IMR-90 (cell line): ENCODE data around the gene GJA10. TPM values are rescaled to one million over a fixed set of nuclear protein-coding genes. Genes with fewer than 3 reads are reported as not detected.

Experiments
- ATAC-seq: fragments of 200-7000 bp; cut with Tn5 transposase; 2 replicates; pipeline ENCODE4 v1.9.1; 2020; ENCODE audit warnings: low read depth, mild to moderate bottlenecking, moderate library complexity
- BruUV-seq: library from RNA; stranded (reverse); fragments of 400-500 nt; replicated peaks from 2 replicates; lab custom pipeline; 2021; lab: Mats Ljungman, UMichigan
- CTCF ChIA-PET: fragments of 300-600 bp; formaldehyde crosslinking; extraction: SDS; loops from one replicate; lab custom pipeline; 2021; ENCODE audit warnings: antibody characterized with exemption; lab: Yijun Ruan, JAX
- POLR2A ChIA-PET: fragments of 300-600 bp; sonication (Branson Sonifier 250); formaldehyde crosslinking; loops from one replicate; lab custom pipeline; 2022; ENCODE audit warnings: antibody characterized with exemption; ENCODE audit not compliant: unreplicated experiment; lab: Charles Lee
- DNase-seq: peaks from one replicate; pipeline ENCODE4 v3.0.0; 2013
- H2AFZ ChIP-seq: replicated peaks from 2 replicates; pipeline ENCODE3; 2013; ENCODE audit warnings: low read length, mild to moderate bottlenecking; ENCODE audit not compliant: poor library complexity
- H2AK5ac ChIP-seq: 2 replicates; pipeline ENCODE4 v1.6.1; 2013; ENCODE audit warnings: low read depth, low read length, inconsistent platforms
- H2AK9ac ChIP-seq: replicated peaks from 2 replicates; pipeline ENCODE3; 2013; ENCODE audit warnings: mild to moderate bottlenecking, low read depth, low read length, moderate library complexity; ENCODE audit not compliant: poor library complexity
- H2BK120ac ChIP-seq: 2 replicates; pipeline ENCODE4 v1.6.1; 2013; ENCODE audit warnings: low read depth, low read length, inconsistent platforms
- H2BK15ac ChIP-seq: 3 replicates; pipeline ENCODE4 v1.6.1; 2013; ENCODE audit warnings: low read depth, low read length, inconsistent platforms
- H2BK20ac ChIP-seq: 2 replicates; pipeline ENCODE4 v1.6.1; 2013; ENCODE audit warnings: low read depth, mild to moderate bottlenecking, inconsistent platforms, low read length, moderate library complexity
- H2BK5ac ChIP-seq: 2 replicates; pipeline ENCODE4 v1.6.1; 2013; ENCODE audit warnings: mild to moderate bottlenecking, low read depth, low read length, inconsistent platforms; ENCODE audit not compliant: poor library complexity, severe bottlenecking
- H3K14ac ChIP-seq: replicated peaks from 2 replicates; pipeline ENCODE4 v1.6.1; 2013; ENCODE audit warnings: low read depth, low read length, inconsistent platforms
- H3K18ac ChIP-seq: 2 replicates; pipeline ENCODE4 v1.6.1; 2013; ENCODE audit warnings: low read depth, low read length, control low read depth
- H3K23ac ChIP-seq: 2 replicates; pipeline ENCODE4 v1.6.1; 2013; ENCODE audit warnings: low read depth, low read length, inconsistent platforms
- H3K27ac ChIP-seq: 2 replicates; pipeline ENCODE4 v1.5.1; 2013; ENCODE audit warnings: mild to moderate bottlenecking, control low read depth, low read length; ENCODE audit not compliant: insufficient read depth
- H3K27me3 ChIP-seq: 2 replicates; pipeline ENCODE4 v1.6.1; 2013; ENCODE audit warnings: low read length; ENCODE audit not compliant: control insufficient read depth, insufficient read depth
- H3K36me3 ChIP-seq: 2 replicates; pipeline ENCODE4 v1.6.1; 2013; ENCODE audit warnings: low read length, mixed read lengths; ENCODE audit not compliant: control insufficient read depth, insufficient read depth
- H3K4ac ChIP-seq: 2 replicates; pipeline ENCODE4 v1.6.1; 2013; ENCODE audit warnings: low read depth, low read length, inconsistent platforms
- H3K4me1 ChIP-seq: 2 replicates; pipeline ENCODE4 v1.6.1; 2013; ENCODE audit warnings: low read length, mixed read lengths; ENCODE audit not compliant: control insufficient read depth, insufficient read depth
- H3K4me2 ChIP-seq: 2 replicates; pipeline ENCODE4 v1.6.1; 2013; ENCODE audit warnings: low read depth, mild to moderate bottlenecking, control low read depth, low read length, moderate library complexity
- H3K4me3 ChIP-seq: 2 replicates; pipeline ENCODE4 v1.5.1; 2013; ENCODE audit warnings: low read depth, mild to moderate bottlenecking, control low read depth, low read length, moderate library complexity; ENCODE audit not compliant: insufficient read depth
- H3K56ac ChIP-seq: 2 replicates; pipeline ENCODE4 v1.6.1; 2013; ENCODE audit warnings: low read length, inconsistent platforms; ENCODE audit not compliant: insufficient read depth; ENCODE audit errors: extremely low read depth
- H3K79me1 ChIP-seq, 2 experiments: 2 replicates each; pipeline ENCODE4 v1.6.1; 2013; ENCODE audit warnings: low read length in 2 of 2, inconsistent platforms in 1 of 2, low read depth in 1 of 2
- H3K9ac ChIP-seq: 2 replicates; pipeline ENCODE4 v1.6.1; 2013; ENCODE audit warnings: low read depth, low read length, control low read depth
- H3K9me1 ChIP-seq: 2 replicates; pipeline ENCODE4 v1.6.1; 2013; ENCODE audit warnings: low read length, inconsistent platforms; ENCODE audit not compliant: insufficient read depth
- H3K9me3 ChIP-seq: 2 replicates; pipeline ENCODE4 v1.6.1; 2013; ENCODE audit warnings: low read length; ENCODE audit not compliant: control insufficient read depth, insufficient read depth
- H4K20me1 ChIP-seq: 2 replicates; pipeline ENCODE4 v1.6.1; 2013; ENCODE audit warnings: low read length, inconsistent platforms; ENCODE audit not compliant: insufficient read depth
- H4K5ac ChIP-seq: 2 replicates; pipeline ENCODE4 v1.6.1; 2013; ENCODE audit warnings: mild to moderate bottlenecking, low read depth, low read length, control low read depth
- H4K8ac ChIP-seq, 2 experiments: 2 replicates each; pipeline ENCODE4 v1.6.1; 2013; ENCODE audit warnings: low read depth in 2 of 2, low read length in 2 of 2, control low read depth in 1 of 2, inconsistent platforms in 1 of 2
- H4K91ac ChIP-seq: 2 replicates; pipeline ENCODE4 v1.6.1; 2013; ENCODE audit warnings: low read depth, low read length, inconsistent platforms; ENCODE audit not compliant: insufficient read depth
- BHLHE40 ChIP-seq: fragments of 150-350 bp; IDR thresholded peaks from 2 replicates; pipeline ENCODE4 v1.6.1; 2016; ENCODE audit warnings: mild to moderate bottlenecking, low read depth, low read length
- CEBPB ChIP-seq: IDR thresholded peaks from 2 replicates; pipeline ENCODE4 v1.6.1; 2012; ENCODE audit warnings: low read depth, low read length, improper control_type of control experiment
- CHD1 ChIP-seq: IDR thresholded peaks from 2 replicates; pipeline ENCODE4 v1.6.1; 2012; ENCODE audit warnings: low read depth, low read length, improper control_type of control experiment
- CTCF ChIP-seq: conservative IDR thresholded peaks from 2 replicates; pipeline ENCODE4 v1.5.1; 2012; ENCODE audit warnings: mild to moderate bottlenecking, low read depth, low read length, improper control_type of control experiment
- ELK1 ChIP-seq: fragments of 150-350 bp; IDR thresholded peaks from 2 replicates; pipeline ENCODE4 v1.6.1; 2016; ENCODE audit warnings: low read depth, mild to moderate bottlenecking, low read length, moderate library complexity, borderline replicate concordance
- FOS ChIP-seq: fragments of 150-350 bp; IDR thresholded peaks from 2 replicates; pipeline ENCODE4 v1.6.1; 2016; ENCODE audit warnings: low read depth, low read length
- MAZ ChIP-seq: IDR thresholded peaks from 2 replicates; pipeline ENCODE4 v1.6.1; 2012; ENCODE audit warnings: low read depth, mild to moderate bottlenecking, low read length, improper control_type of control experiment, moderate library complexity, borderline replicate concordance
- MXI1 ChIP-seq: IDR thresholded peaks from 2 replicates; pipeline ENCODE4 v1.6.1; 2012; ENCODE audit warnings: low read depth, mild to moderate bottlenecking, low read length, moderate library complexity, borderline replicate concordance
- NFE2L2 ChIP-seq: fragments of 150-350 bp; IDR thresholded peaks from 2 replicates; pipeline ENCODE4 v1.6.1; 2016; ENCODE audit warnings: low read depth, mild to moderate bottlenecking, low read length
- POLR2A ChIP-seq: IDR thresholded peaks from 2 replicates; pipeline ENCODE4 v1.6.1; 2012; ENCODE audit warnings: mild to moderate bottlenecking, low read depth, low read length
- RFX5 ChIP-seq: IDR thresholded peaks from 2 replicates; pipeline ENCODE4 v1.8.0; 2012; ENCODE audit warnings: low read depth, mild to moderate bottlenecking, low read length, moderate library complexity
- SMC3 ChIP-seq: fragments of 150-350 bp; IDR thresholded peaks from 2 replicates; pipeline ENCODE4 v1.6.1; 2016; ENCODE audit warnings: low read depth, mild to moderate bottlenecking, antibody characterized with exemption, low read length, moderate library complexity
- WGBS, 2 experiments: methylation state at CpG; one replicate each; pipeline versions ENCODE4 v1.1.5 to v1.1.7; 2013; ENCODE audit warnings: missing lambda C conversion rate in 2 of 2; ENCODE audit not compliant: insufficient read length in 1 of 2; ENCODE audit errors: extremely low coverage in 2 of 2; 5-methylcytosine and 5-hydroxymethylcytosine counted together
- dilution Hi-C: fragments of 300-500 bp; cut with HindIII; formaldehyde crosslinking; loops from one replicate; pipeline ENCODE4 v1.14.3; 2018; ENCODE audit warnings: low sequenced_read_pairs; ENCODE audit not compliant: unreplicated experiment
- in situ Hi-C: fragments of 300-500 bp; cut with MboI; formaldehyde crosslinking; loops from 3 replicates; pipeline ENCODE4 v1.14.3; 2019; ENCODE audit warnings: low sequenced_read_pairs, inconsistent platforms, mixed read lengths
- intact Hi-C: fragments of 100-400 bp; cut with micrococcal nuclease; formaldehyde crosslinking; loops from 2 replicates; pipeline ENCODE4 v1.10.0; 2022
- polyA plus RNA-seq, 3 experiments: library from polyadenylated mRNA; depleted of rRNA; stranded (reverse); fragments of >200 nt; gene quantifications; 2 replicates each; pipeline ENCODE4 v1.2.3, GENCODE V29; 2012; ENCODE audit warnings: low replicate concordance in 1 of 3
- total RNA-seq: library from RNA; depleted of rRNA; stranded (reverse); fragments of >200 nt; gene quantifications from 2 replicates; pipeline ENCODE4 v1.2.3, GENCODE V29; 2012
- TF ChIP-seq, protein P1 (sequence below): fragments of 150-350 bp; IDR thresholded peaks from 2 replicates; pipeline ENCODE4 v1.6.1; 2017; ENCODE audit warnings: mild to moderate bottlenecking, antibody characterized with exemption, low read length, low read depth

The GJA10 gene
- total and polyA plus RNA-seq, 2 of the 4 experiments (the other 2 are of a cell fraction), result not detected

DNA sequence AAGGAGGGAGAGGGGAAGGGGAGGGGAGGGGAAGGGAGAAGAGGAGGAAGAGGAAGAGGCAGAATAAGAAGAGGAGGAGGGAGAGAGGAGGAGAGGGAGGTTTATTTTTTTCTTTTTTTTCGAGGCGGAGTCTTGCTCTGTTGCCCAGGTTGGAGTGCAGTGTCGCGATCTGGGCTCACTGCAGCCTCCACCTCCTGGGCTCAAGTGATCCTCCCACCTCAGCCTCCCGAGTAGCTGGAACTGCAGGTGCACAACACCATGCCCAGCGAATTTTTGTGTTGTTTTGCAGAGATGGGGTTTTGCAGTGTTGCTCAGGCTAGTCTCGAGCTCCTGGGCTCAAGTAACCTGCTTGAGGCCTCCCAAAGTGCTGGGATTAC lies 6.1 kb upstream of the GJA10 start:
- H2BK120ac ChIP-seq, result no peak overlapping the region
- H4K8ac ChIP-seq, result no peak overlapping the region
- H3K9me1 ChIP-seq, result no peaks in the 10 kb centered on the region
- H4K20me1 ChIP-seq, result no peaks in the 10 kb centered on the region
- ATAC-seq, result no peak
- no peak overlapping the region for H3K27ac ChIP-seq
- H3K27me3 ChIP-seq, result peaks cover 7% of the 10 kb centered on the region
- no peak overlapping the region for H2AFZ ChIP-seq
- no peak overlapping the region for H3K23ac ChIP-seq
- no peaks in the 10 kb centered on the region for H3K9me3 ChIP-seq
- in situ Hi-C loops (no loop called here), dilution Hi-C loops (no loop called here), intact Hi-C loops (no loop called here)
- H3K4me1 ChIP-seq, result peaks cover 2% of the 10 kb centered on the region; the same call in 1 of the 2 replicates
- H3K36me3 ChIP-seq, result no peaks in the 10 kb centered on the region
- no peak overlapping the region for H3K18ac ChIP-seq
- ChIA-PET CTCF (interaction anchor here (0.6 to 0.7 kb wide), 2 partner anchors 32 to 120 kb away, joined by 4 to 5 read pairs; no protein-coding TSS in a partner anchor), POLR2A (no interaction called here)
- H2BK15ac ChIP-seq, result no peak overlapping the region
- no peak overlapping the region for H2AK5ac ChIP-seq
- no peak overlapping the region for H3K4me3 ChIP-seq
- no CpG with 5 or more reads among the region's 7 CpGs for WGBS, 2 experiments
- H2BK5ac ChIP-seq, result no peak overlapping the region
- no peak overlapping the region for H2AK9ac ChIP-seq
- H3K4me2 ChIP-seq, result no peak overlapping the region
- H3K56ac ChIP-seq, result no peak overlapping the region
- no peak overlapping the region for H4K91ac ChIP-seq
- no peak for DNase-seq
- H3K79me1 ChIP-seq, result no peaks in the 10 kb centered on the region
- no peak overlapping the region for H3K9ac ChIP-seq
- BruUV-seq, result no TSS peak
- TF ChIP-seq CHD1, result no peak
- TF ChIP-seq, protein P1, sequence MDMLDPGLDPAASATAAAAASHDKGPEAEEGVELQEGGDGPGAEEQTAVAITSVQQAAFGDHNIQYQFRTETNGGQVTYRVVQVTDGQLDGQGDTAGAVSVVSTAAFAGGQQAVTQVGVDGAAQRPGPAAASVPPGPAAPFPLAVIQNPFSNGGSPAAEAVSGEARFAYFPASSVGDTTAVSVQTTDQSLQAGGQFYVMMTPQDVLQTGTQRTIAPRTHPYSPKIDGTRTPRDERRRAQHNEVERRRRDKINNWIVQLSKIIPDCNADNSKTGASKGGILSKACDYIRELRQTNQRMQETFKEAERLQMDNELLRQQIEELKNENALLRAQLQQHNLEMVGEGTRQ, result no peak
- TF ChIP-seq ELK1, result no peak
- TF ChIP-seq BHLHE40, result no peak
- no peak for TF ChIP-seq CEBPB
- TF ChIP-seq FOS, result no peak
- TF ChIP-seq SMC3, result no peak
- no peak for TF ChIP-seq CTCF
- TF ChIP-seq MXI1, result no peak
- no peak for TF ChIP-seq NFE2L2
- no peak for TF ChIP-seq MAZ
- TF ChIP-seq RFX5, result no peak
- no peak for TF ChIP-seq POLR2A
- no peak overlapping the region for H4K5ac ChIP-seq
- no peak overlapping the region for H2BK20ac ChIP-seq
- no peak overlapping the region for H3K4ac ChIP-seq
- H3K14ac ChIP-seq, result no peak overlapping the region
